ENCODE results near the gene ASCL5.

- TF ChIP-seq CTCF (IDR thresholded peaks at IDR 0.05; ENCODE audit: low read length) (no peak), EZH2 (optimal IDR thresholded peaks at IDR 0.05; ENCODE audit: low read depth, low read length) (no peak)
Observed at GRCh38 chr1:201144701-201145100, 17.7 kb upstream of the ASCL5 start.
